Ishikawa (cell line): ENCODE results near the gene GNA14.

Source experiments
- CEBPB ChIP-seq: IDR thresholded peaks from 2 replicates; pipeline ENCODE4 v1.6.1; 2012
- CREB1 ChIP-seq: IDR thresholded peaks from 2 replicates; pipeline ENCODE4 v1.6.1; 2012; ENCODE audit warnings: low read depth
- EP300 ChIP-seq: IDR thresholded peaks from 2 replicates; pipeline ENCODE4 v1.6.1; 2012; ENCODE audit warnings: borderline replicate concordance
- FOXM1 ChIP-seq: IDR thresholded peaks from 2 replicates; pipeline ENCODE4 v1.6.1; 2012; ENCODE audit warnings: low read depth, borderline replicate concordance
- MAX ChIP-seq: IDR thresholded peaks from 2 replicates; pipeline ENCODE4 v1.6.1; 2012
- RAD21 ChIP-seq: IDR thresholded peaks from 2 replicates; pipeline ENCODE4 v1.6.1; 2012; ENCODE audit warnings: low read depth
- REST ChIP-seq: IDR thresholded peaks from 2 replicates; pipeline ENCODE4 v1.6.1; 2012; ENCODE audit warnings: low read depth, mild to moderate bottlenecking
- TAF1 ChIP-seq: IDR thresholded peaks from 2 replicates; pipeline ENCODE4 v1.6.1; 2012; ENCODE audit warnings: low read depth, mild to moderate bottlenecking
- TCF12 ChIP-seq: IDR thresholded peaks from 2 replicates; pipeline ENCODE4 v1.6.1; 2012; ENCODE audit warnings: low read depth
- YY1 ChIP-seq: IDR thresholded peaks from 2 replicates; pipeline ENCODE4 v1.6.1; 2012; ENCODE audit warnings: low read depth

GRCh38 chr9:77614645-77615044, 33.5 kb downstream of the GNA14 start:
- TF ChIP-seq EP300 (no peak), CREB1 (no peak), CEBPB (no peak), YY1 (no peak), MAX (no peak), FOXM1 (no peak), TCF12 (no peak), TAF1 (no peak), RAD21 (no peak), REST (no peak)
